GM10266 (cell line): ENCODE measurements around the gene ACSM5.

Experiments used
- DNase-seq: peaks from one replicate; pipeline ENCODE4 v3.0.0; 2012; ENCODE audit errors: extremely low spot score
- CTCF ChIP-seq: IDR thresholded peaks from 2 replicates; pipeline ENCODE4 v1.5.1; 2012; ENCODE audit warnings: mild to moderate bottlenecking, low read depth; ENCODE audit not compliant: control insufficient read depth, insufficient read depth; ENCODE audit errors: missing control alignments

ACSM5 gene, protein sequence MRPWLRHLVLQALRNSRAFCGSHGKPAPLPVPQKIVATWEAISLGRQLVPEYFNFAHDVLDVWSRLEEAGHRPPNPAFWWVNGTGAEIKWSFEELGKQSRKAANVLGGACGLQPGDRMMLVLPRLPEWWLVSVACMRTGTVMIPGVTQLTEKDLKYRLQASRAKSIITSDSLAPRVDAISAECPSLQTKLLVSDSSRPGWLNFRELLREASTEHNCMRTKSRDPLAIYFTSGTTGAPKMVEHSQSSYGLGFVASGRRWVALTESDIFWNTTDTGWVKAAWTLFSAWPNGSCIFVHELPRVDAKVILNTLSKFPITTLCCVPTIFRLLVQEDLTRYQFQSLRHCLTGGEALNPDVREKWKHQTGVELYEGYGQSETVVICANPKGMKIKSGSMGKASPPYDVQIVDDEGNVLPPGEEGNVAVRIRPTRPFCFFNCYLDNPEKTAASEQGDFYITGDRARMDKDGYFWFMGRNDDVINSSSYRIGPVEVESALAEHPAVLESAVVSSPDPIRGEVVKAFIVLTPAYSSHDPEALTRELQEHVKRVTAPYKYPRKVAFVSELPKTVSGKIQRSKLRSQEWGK

GRCh38 chr16:20409398-20410120 lies at the start of gene ACSM5:
TSS of gene ACSM5 (plus strand) at chr16:20409534. CDS start at chr16:20411485, 1,951 bp downstream.
- no peak for TF ChIP-seq CTCF
- peak; percentile 14 for DNase-seq

- DNase-seq = no peak
- TF ChIP-seq CTCF = peak; percentile 38
These were observed 49.3 kb upstream of the ACSM5 start for GRCh38 chr16:20359997-20360396.

- TF ChIP-seq CTCF = no peak
- no peak for DNase-seq
These were observed 46.1 kb upstream of the ACSM5 start for GRCh38 chr16:20363191-20363590.

GRCh38 chr16:20364051-20364450 lies 45.3 kb upstream of the ACSM5 start:
- no peak for DNase-seq
- no peak for TF ChIP-seq CTCF

DNA sequence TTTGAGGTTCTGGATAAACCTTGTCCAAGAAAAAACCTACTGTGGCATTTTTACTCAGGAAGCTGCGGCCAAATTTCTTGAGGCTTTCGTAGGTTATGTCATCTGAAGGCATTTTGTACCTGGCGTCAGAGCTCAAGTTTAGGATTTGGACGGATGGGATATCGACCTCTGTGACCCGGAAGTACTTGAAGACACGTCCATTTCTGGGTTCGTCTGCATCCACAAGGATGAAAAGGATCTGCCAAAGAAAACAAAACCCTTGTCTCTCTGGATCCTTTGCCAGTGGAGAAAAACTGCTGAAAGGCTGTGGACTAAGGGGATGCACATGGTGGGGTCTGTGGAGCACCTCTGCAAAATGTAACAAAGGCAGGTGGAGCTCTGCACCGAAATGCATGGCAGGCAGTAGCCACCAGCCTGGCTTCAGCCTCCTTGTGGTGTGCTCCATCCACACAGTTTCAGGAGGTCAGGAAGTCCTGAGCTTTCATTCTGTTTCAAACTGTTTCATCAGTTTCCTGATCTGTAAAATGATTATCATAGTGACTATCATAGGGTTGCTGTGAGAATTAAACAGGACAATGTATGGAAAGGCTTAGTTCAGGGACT lies 39.8 kb upstream of the ACSM5 start:
- DNase-seq = no peak
- no peak for TF ChIP-seq CTCF

GRCh38 chr16:20372701-20373100 lies 36.6 kb upstream of the ACSM5 start:
- no peak for TF ChIP-seq CTCF
- no peak for DNase-seq
